Astrocyte of the spinal cord (primary cell): ENCODE data around the gene PIM1.

ENCODE experiments used
- DNase-seq: peaks from one replicate; pipeline ENCODE4 v3.0.0; 2011; ENCODE audit warnings: low read depth, low spot score
- H3K4me3 ChIP-seq: 2 replicates; pipeline ENCODE4 v1.5.1; 2011; ENCODE audit warnings: low read depth, mild to moderate bottlenecking, low read length, moderate library complexity
- CTCF ChIP-seq: IDR thresholded peaks from 2 replicates; pipeline ENCODE4 v1.5.1; 2012; ENCODE audit warnings: low read depth, mild to moderate bottlenecking, low read length, inconsistent platforms
- in situ Hi-C: cut with HindIII; loops from 2 replicates; pipeline ENCODE4 v1.10.0; 2017; ENCODE audit warnings: low sequenced_read_pairs

PIM1 gene

DNA sequence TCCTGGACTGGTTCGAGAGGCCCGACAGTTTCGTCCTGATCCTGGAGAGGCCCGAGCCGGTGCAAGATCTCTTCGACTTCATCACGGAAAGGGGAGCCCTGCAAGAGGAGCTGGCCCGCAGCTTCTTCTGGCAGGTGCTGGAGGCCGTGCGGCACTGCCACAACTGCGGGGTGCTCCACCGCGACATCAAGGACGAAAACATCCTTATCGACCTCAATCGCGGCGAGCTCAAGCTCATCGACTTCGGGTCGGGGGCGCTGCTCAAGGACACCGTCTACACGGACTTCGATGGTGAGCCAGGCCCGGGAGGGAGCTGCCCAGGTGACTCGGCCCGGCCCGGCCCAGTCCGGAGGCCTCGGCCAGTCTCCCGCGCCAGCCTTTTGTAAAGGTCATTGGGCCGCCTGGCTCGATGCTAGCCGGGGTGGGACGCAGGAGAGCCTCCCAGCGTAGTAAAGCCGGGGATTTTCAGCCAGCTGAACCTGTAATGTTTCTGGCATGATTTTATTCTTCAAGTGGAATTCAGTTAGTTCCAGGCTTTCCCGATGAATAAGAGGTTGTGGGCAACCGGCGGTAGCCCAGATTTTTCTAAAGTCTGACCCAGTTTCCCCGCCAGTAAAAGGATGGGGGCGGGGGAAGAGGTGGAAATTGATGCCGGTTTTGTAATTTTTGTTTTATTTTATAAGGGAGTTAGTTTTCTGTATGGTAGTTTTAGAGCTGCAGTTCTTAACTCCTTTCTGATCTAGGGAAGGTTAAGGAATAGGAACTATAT, 1.4 kb downstream of the PIM1 start:
- TF ChIP-seq CTCF = no peak
- in situ Hi-C loops = no loop called here
- peak; percentile 71 for DNase-seq
- H3K4me3 ChIP-seq = peak overlapping the region; percentile 64

DNA sequence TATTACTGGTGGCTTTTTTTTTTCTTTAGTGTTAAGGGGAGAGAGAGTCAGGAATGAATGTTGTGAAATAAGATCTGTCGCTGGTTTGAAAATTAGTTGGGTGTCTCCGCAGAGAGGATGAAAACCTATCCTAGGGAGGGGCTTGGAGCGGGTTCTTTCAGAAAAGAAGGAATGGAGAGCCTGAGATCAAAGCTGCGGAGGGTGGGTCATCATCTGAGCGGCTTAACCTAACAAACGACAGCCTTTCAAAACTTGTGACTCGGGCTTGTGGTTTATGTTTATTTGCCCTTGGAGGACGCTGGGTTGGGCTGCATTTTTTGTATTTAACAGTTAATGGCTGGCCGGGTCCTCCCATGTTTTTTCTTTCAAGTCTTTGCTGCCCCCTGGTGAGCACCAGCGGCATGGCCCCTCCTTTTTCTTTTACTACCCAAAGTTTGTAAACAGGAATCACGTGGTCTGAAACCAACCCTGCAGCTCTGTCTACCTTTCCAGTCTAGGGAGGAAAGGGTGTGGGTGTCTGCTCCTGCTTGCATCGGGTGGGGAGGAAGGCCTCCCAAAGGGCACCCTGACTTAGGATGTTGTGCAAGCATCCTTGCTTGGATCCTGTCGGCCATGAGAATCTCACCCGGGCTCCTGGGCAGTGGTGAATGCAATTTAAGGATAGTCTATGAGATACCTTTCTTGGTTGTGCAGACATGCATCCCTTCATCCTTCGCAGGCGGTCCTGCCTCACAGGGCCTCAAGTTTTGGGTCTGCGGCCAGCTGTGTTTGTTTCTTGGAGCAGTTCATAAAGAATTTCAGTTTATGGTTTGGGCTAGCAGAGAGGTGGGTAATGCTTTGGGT, 2.2 kb downstream of the PIM1 start:
- DNase-seq = peak; percentile 96
- H3K4me3 ChIP-seq = peak overlapping the region; percentile 64
- in situ Hi-C loops = no loop called here
- TF ChIP-seq CTCF = peak; percentile 86

DNA sequence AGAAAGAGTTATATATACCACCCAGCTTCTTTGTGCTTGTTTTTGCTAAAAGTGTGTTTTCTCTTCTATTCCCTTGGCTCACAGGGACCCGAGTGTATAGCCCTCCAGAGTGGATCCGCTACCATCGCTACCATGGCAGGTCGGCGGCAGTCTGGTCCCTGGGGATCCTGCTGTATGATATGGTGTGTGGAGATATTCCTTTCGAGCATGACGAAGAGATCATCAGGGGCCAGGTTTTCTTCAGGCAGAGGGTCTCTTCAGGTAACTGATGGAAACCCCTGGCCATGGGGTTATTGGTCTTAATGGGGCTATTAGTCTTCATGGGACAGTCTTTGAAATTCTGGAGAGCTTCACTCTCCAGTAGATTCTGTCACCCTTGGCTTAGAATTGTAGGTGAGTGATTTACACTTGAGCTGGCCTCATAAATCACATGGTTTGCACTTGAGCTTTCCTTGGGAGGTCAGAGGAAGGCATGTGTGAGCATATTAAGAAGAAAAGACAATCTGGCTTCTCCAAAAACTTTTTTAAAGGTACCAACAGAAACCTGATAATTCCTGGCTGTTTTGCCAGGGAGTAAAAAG, 3.0 kb downstream of the PIM1 start:
- H3K4me3 ChIP-seq = no peak overlapping the region
- in situ Hi-C loops = no loop called here
- TF ChIP-seq CTCF = no peak
- DNase-seq = no peak

GRCh38 chr6:37173493-37174195, 3.7 kb downstream of the PIM1 start:
- TF ChIP-seq CTCF = no peak
- in situ Hi-C loops = no loop called here
- H3K4me3 ChIP-seq = no peak overlapping the region
- no peak for DNase-seq

- DNase-seq = no peak
- no peak overlapping the region for H3K4me3 ChIP-seq
- in situ Hi-C loops = no loop called here
- no peak for TF ChIP-seq CTCF
Measured at GRCh38 chr6:37174196-37174514, 4.2 kb downstream of the PIM1 start.
